C4-2B (cell line): Measurements from ENCODE around the gene CEBPZOS.

Experiments
- H3K27ac ChIP-seq: fragments of 450-650 bp; 2 replicates; pipeline ENCODE4 v1.5.1; 2017
- CTCF ChIP-seq: fragments of 450-650 bp; conservative IDR thresholded peaks from 2 replicates; pipeline ENCODE4 v1.5.1; 2017; ENCODE audit warnings: mild to moderate bottlenecking
- ZFX ChIP-seq: fragments of 450-650 bp; IDR thresholded peaks from 2 replicates; pipeline ENCODE4 v1.6.1; 2017

Gene CEBPZOS

GRCh38 chr2:37181726-37182684 lies 14.3 kb upstream of the CEBPZOS start:
- no peak for TF ChIP-seq CTCF
- TF ChIP-seq ZFX = no peak
- H3K27ac ChIP-seq = no peak overlapping the region

- no peak for TF ChIP-seq ZFX
- no peak for TF ChIP-seq CTCF
- H3K27ac ChIP-seq = no peak within 1 kb of the TSS
These were observed 7.7 kb upstream of the CEBPZOS start, which contains the start of gene SULT6B1 for GRCh38 chr2:37188570-37188969. Gene SULT6B1, minus strand, starts transcription at chr2:37188670. Its CDS starts 30 bp downstream, at chr2:37188640.

- TF ChIP-seq ZFX = no peak
- no peak for TF ChIP-seq CTCF
- no peak overlapping the region for H3K27ac ChIP-seq
These were observed 6.7 kb upstream of the CEBPZOS start for GRCh38 chr2:37189452-37190153.

GRCh38 chr2:37190290-37190689 lies 6.0 kb upstream of the CEBPZOS start:
- H3K27ac ChIP-seq = no peak overlapping the region
- TF ChIP-seq CTCF (no peak), ZFX (no peak)

- TF ChIP-seq ZFX (no peak), CTCF (no peak)
- no peak overlapping the region for H3K27ac ChIP-seq
These were observed 5.0 kb upstream of the CEBPZOS start for GRCh38 chr2:37191253-37191652.

GRCh38 chr2:37191747-37192146 lies 4.5 kb upstream of the CEBPZOS start:
- no peak overlapping the region for H3K27ac ChIP-seq
- TF ChIP-seq ZFX = no peak
- no peak for TF ChIP-seq CTCF

GRCh38 chr2:37192551-37192950 lies 3.7 kb upstream of the CEBPZOS start:
- H3K27ac ChIP-seq = no peak overlapping the region
- no peak for TF ChIP-seq CTCF

GRCh38 chr2:37195862-37196319 lies 405 bp upstream of the CEBPZOS start:
- peak overlapping the region; percentile 89 for H3K27ac ChIP-seq
